Skin epidermis (tissue), 12 donors: ENCODE results near the gene GPRC5C.

ENCODE experiments used
- H3K27ac ChIP-seq, 21 experiments: fragments of 200-600 bp; sonication (generic) in 11 of 21; one replicate each; pipeline ENCODE4 v1.5.0; 2020; ENCODE audit warnings: mild to moderate bottlenecking in 3 of 21, inconsistent platforms in 2 of 21, moderate library complexity in 2 of 21
- H3K4me3 ChIP-seq, 7 experiments: fragments of 200-600 bp; sonication (generic) in 2 of 7; one replicate each; pipeline ENCODE4 v1.5.0; 2020; ENCODE audit warnings: inconsistent platforms in 2 of 7, mild to moderate bottlenecking in 2 of 7, moderate library complexity in 1 of 7

Gene GPRC5C

DNA sequence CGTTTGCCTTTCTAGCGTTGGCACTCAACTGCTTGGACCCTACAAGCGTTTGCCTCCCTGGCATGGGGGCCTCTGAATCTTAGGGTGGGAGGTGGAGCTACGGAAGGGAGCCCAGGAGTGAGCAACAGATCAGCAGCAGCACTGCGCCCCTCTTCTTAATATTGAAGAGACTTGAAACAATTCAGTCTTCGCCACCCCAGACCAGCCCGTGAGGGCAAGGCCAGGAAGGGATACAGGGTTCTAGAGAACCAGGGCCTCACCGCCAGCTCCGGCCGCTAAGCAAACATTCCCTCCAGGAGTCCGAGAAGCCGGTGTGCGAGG lies 1.5 kb upstream of the GPRC5C start:
- Histone ChIP-seq H3K4me3 (peak overlapping the region; percentile 32 to 53 (median 40)), H3K27ac (peak overlapping the region; percentile 7 to 91 (median 73))

DNA sequence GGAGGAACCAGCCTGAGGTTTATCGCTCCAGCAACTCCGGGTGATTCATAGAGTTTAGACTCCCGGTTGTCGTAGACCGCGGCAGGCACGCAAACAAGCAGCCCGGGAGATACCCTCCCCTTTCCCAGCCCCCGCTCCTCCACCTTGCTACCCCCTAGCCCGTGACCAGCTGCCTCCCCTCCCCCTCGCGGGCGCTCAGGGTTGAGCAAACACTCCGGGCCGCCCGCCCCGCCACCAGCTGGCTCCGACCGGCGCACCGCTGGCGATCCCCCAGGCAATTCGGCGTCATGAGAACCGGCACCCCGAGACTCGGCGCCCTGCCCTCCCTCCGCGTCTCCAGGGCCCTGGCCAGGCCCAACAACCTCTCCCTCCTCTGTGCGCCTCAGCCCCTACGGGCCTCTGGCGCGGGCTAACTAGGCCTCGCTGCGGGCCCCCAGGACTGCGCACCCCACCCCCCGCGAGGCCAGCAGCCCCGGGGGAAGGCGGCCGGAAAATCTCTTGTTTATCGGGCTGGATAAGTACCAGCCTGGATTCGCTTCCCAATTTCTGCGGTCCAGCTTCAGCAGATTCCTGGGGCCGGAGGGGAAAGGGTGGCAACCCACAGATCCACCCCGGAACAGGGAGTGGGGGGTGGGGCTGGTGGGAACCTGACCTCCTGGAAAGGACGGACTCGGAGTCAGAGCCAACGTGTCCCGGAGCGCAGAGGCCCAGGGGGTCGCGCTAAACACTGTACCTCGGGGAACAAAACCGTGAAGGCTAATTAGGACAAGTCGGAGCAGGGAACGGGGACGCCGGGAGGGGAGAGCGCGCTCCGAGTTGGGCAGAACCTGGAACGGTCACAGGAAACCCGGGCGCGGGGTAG lies 951 bp upstream of the GPRC5C start:
- Histone ChIP-seq H3K27ac (peak overlapping the region; percentile 45 to 91 (median 76)), H3K4me3 (peak overlapping the region; percentile 32 to 53 (median 40))

GRCh38 chr17:74432424-74432690 lies 469 bp downstream of the GPRC5C start:
- peak overlapping the region in 18 of 21 experiments; percentile 29 to 91 (median 75) for H3K27ac ChIP-seq
- peak overlapping the region; percentile 32 to 53 (median 40) for H3K4me3 ChIP-seq

- peak overlapping the region; percentile 32 to 53 (median 40) for H3K4me3 ChIP-seq
- H3K27ac ChIP-seq: peak overlapping the region in 15 of 21 experiments; percentile 29 to 91 (median 77)
Observed at GRCh38 chr17:74432766-74433391, 991 bp downstream of the GPRC5C start.

- H3K27ac ChIP-seq: peak overlapping the region in 3 of 21 experiments; percentile 85 to 91 (median 86)
Observed at GRCh38 chr17:74433421-74434121, 1.7 kb downstream of the GPRC5C start.

DNA sequence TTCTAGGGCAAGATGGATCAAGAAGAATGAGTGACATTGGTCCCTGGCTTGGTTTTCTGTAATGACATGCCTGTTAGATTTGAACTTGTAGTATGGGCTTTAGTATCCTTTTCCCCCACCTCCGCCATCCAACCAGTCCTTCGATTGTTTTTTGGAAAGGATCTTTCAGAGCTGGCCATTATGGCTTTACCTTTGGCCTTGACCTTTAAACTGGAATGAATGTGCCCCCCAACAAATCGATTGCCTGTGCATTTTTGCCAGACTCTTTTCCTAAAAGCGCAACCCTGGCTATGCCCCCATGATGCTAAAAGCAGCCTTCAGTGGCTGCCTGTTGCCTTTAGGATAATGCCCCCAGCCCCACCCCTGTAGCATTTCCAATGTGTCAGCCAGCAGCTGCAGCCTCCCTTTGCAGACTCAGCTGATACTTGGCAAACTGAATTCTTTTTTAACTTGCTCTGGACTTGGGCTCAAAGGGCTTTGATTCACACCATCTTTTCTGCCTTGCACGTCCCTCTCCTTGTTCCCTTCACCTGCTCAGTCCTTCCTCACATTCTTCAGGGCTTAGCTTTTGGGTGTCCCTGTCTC lies 4.0 kb downstream of the GPRC5C start:
- H3K4me3 ChIP-seq: no peak overlapping the region
- no peak overlapping the region for H3K27ac ChIP-seq

More at GRCh38 chr17:74433421-74434121, 1.7 kb downstream of the GPRC5C start:
- peak overlapping the region in 2 of 7 experiments; percentile 49 to 53 for H3K4me3 ChIP-seq

GRCh38 chr17:74437702-74438101 lies 5.8 kb downstream of the GPRC5C start:
- Histone ChIP-seq H3K27ac (no peak overlapping the region), H3K4me3 (no peak overlapping the region)

DNA sequence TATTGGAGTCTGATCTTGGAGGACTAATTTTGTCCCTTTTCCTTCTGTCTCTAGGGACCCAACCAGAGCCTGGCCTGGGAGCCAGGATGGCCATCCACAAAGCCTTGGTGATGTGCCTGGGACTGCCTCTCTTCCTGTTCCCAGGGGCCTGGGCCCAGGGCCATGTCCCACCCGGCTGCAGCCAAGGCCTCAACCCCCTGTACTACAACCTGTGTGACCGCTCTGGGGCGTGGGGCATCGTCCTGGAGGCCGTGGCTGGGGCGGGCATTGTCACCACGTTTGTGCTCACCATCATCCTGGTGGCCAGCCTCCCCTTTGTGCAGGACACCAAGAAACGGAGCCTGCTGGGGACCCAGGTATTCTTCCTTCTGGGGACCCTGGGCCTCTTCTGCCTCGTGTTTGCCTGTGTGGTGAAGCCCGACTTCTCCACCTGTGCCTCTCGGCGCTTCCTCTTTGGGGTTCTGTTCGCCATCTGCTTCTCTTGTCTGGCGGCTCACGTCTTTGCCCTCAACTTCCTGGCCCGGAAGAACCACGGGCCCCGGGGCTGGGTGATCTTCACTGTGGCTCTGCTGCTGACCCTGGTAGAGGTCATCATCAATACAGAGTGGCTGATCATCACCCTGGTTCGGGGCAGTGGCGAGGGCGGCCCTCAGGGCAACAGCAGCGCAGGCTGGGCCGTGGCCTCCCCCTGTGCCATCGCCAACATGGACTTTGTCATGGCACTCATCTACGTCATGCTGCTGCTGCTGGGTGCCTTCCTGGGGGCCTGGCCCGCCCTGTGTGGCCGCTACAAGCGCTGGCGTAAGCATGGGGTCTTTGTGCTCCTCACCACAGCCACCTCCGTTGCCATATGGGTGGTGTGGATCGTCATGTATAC lies 8.0 kb downstream of the GPRC5C start:
- Histone ChIP-seq H3K27ac (no peak overlapping the region), H3K4me3 (no peak overlapping the region)

DNA sequence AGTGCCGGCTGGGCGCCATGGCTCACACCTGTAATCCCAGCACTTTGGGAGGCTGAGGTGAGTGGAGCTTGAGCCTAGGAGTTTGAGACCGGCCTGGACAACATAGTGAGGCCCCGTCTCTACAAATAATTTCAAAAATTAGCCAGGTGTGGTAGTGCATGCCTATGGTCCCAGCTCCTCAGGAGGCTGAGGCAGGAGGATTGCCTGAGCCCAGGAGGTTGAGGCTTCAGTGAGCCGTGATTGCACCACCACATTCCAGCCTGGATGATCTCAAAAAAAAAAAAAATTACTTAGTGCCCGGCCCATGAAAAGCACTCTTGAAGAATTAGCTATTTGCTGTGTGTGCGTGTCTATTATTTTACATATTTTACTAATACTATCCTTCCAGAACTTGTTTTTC lies 9.6 kb downstream of the GPRC5C start:
- no peak overlapping the region for H3K27ac ChIP-seq
- no peak overlapping the region for H3K4me3 ChIP-seq

DNA sequence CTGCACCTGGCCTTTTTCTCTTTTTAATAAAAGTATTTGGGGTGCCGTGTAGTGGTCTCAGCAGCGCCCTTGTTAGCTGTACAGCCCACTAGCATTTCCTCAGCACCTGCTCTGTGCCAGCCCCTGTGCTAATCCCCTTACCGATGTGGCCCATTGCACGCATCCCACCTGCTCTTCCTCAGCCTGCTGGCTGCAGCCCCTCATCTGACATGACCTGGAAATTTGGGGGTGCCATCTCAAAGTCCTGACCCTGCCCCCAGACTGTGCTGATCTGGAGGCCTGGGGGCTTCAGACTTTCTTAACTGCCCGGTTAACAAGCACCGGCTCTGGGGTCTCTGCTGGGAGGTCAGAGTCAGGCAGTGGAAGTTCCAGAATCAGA lies 10.4 kb downstream of the GPRC5C start:
- Histone ChIP-seq H3K4me3 (no peak overlapping the region), H3K27ac (peak overlapping the region in 10 of 21 experiments; percentile 22 to 80 (median 60))

DNA sequence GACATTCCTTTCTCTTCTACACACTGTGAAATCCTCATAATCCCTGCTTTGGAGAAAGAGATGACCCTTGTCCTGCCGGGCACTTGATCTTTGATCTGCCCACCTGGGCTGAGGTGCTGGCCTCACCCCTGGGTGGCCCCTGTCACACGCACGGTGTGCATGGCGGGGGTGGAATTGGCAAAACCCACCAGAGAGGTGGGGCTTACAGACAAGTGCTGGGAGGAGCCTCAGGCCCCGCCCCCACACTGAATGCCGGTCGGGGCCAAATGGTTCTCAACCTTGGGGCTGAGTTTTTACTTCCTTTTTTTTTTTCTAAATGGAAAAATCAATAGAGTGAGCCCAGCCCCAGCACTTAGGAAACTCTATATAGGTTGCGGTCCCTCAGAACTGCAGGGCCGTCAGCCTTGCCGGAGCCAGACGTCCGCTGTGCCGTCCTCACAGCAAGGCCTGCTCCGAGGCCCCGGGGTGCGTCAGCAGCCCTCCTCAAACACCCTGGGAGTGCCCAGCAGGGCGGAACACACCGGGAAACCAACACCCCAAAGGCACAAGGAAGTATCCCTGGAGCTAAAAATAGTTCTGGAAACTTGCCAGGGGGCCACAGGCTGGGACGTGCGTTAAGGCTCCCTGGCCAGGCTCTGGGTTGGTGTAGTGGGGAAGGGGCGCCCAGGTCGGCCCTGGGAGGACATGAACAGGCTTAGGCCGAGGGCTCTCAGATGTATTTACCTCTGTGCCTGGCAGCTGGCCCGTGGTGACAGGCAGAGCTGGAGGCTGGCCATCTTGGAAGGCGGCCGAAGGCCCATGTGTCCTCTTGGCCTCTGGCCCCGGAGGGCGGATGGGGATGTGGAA lies 11.0 kb downstream of the GPRC5C start:
- Histone ChIP-seq H3K4me3 (peak overlapping the region in 3 of 7 experiments; percentile 2 to 20 (median 6)), H3K27ac (peak overlapping the region; percentile 17 to 80 (median 62))

- H3K27ac ChIP-seq: peak overlapping the region in 19 of 21 experiments; percentile 17 to 80 (median 62)
- H3K4me3 ChIP-seq: peak overlapping the region in 1 of 7 experiments; percentile 2
Observed at GRCh38 chr17:74443516-74444296, 11.8 kb downstream of the GPRC5C start.

DNA sequence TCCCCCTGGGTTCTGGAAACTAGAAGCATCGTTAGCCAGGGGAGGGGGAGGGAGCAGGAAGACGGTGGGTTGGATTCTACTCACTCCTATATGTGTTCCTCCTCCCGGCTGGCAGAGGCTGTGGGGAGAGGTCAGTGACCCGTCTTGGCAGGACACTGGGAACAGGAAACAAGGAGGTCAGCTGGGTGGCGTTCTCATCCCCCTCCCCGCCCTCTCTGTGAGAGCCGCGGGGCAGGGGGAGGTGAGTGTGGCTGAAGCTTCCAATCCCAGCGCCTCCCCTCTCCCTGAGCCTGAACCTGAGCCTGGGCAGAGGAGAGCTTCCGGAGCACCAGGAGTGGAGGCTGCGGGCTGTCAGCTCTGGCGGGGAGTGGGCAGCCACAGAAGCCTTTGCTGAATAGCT lies 12.5 kb downstream of the GPRC5C start:
- Histone ChIP-seq H3K27ac (peak overlapping the region in 4 of 21 experiments; percentile 5 to 79 (median 43)), H3K4me3 (no peak overlapping the region)

DNA sequence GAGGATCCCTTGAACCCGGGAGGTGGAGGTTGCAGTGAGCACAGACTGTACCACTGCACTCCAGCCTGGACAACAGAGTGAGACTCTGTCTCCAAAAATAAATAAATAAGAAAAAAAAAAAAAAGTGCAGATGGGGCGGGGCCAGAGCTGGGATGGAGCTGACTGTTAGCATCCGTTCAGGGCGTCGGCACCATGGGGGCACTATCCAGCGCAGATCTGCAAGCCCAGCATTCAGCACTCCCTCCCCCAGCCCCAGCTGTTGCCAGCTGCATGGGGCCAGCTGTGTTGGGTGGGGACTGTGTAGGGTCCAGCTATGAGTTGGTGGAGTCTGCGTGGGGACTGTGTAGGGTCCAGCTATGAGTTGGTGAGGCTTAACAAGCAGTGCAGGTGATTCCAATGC lies 13.3 kb downstream of the GPRC5C start:
- Histone ChIP-seq H3K4me3 (no peak overlapping the region), H3K27ac (peak overlapping the region in 1 of 21 experiments; percentile 26)

- no peak overlapping the region for H3K4me3 ChIP-seq
Observed at GRCh38 chr17:74446551-74447500, 14.9 kb downstream of the GPRC5C start.

DNA sequence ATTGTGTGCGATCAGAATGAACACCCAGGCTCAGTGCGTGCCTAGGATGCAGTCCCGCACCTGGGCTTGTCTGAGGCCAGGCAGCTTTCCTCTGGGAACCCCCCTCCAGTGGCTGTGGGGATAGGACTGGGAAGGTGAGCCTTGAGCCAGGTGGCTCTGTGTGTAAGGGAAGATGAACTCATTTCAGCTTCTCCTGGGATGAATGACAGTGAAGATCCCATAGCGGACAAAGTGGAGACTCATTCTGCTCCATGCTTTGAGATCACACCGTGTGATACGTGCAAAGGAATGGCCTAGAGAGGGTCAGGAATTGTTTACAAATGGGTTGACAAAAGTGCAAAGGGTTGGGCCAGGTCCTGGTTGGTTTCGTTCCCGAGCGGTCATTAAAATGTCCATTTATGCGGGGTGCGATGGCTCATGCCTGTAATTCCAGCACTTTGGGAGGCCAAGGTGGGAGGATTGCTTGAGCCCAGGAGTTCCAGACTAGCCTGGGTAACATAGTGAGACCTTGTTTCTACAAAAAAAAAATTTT lies 15.8 kb downstream of the GPRC5C start:
- H3K27ac ChIP-seq: no peak overlapping the region
- no peak overlapping the region for H3K4me3 ChIP-seq

More at GRCh38 chr17:74446551-74447500, 14.9 kb downstream of the GPRC5C start:
- H3K27ac ChIP-seq: peak overlapping the region in 4 of 21 experiments; percentile 16 to 60 (median 24)
